ENCODE results near the gene POM121.
"Not testable (repeated sequence)": the region's sequence is repeated elsewhere in the genome, so short reads cannot be mapped to it uniquely, and the experiment has no call there.

- not testable (repeated sequence) for TF ChIP-seq CTCF, POLR2A (IDR thresholded peaks at IDR 0.05)
Observed at GRCh38 chr7:72945597-72945996, 20.7 kb downstream of the POM121 start.
